ENCODE data around the gene KCNJ15.
"Not testable (repeated sequence)": the region's sequence is repeated elsewhere in the genome, so short reads cannot be mapped to it uniquely, and the experiment has no call there.

Gene KCNJ15

GRCh38 chr21:38244885-38245869, 11.6 kb upstream of the KCNJ15 start:
- no peak for DNase-seq

DNA sequence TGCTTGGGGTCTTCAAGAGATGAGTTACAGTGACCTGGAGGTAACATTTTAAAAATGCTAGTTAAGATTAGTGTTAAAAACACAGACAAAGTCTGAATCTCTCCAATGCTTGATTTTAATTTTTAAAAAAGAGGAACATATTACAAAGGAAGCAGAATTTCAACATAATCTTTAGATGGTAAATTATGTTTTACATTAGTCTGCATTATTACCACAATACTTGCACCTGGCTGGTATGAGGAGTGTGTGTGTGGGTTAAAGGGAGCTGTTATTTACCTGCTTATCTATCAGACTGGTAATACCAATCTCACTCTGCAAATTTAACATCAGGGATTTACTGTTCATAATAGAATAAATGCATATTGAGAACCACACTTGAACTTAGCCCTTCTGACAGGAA, 10.3 kb upstream of the KCNJ15 start:
- DNase-seq: no peak

GRCh38 chr21:38247054-38247453, 9.7 kb upstream of the KCNJ15 start:
- DNase-seq: not testable (repeated sequence)

DNA sequence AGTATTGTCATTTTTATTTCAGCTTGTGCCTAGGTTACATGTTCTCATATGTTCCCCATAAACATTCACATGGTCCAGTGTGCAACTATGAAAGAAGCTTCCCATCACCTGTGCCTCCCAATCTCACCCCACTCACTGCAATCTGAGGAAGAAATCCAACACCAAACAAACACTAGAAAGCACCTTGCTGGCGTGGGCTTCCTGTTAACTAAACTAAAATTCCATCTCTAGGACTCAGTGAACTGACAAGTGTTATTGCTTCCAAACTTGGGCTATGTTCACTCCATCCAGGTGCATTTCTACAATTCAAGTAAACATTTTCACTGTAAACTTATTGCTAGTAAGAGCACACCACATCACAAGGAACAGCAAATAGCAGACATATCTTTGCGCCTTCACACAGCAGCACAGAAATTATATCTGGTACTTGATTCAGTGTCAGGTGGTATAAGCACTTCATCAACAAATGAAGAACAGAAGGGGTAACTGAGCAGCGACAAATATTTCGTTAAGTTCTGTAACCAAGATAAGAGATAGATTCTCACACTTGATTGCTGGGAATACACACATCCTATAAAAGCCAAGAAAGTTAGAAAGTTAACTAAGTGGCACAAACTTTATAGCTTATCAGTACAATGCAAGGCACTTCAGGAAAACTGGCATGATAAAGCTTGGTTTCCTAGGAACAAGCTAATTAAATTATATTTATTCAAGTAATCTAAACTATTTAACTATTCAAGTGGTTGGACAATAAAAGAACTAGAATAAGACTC, 8.9 kb upstream of the KCNJ15 start:
- DNase-seq: no peak

DNA sequence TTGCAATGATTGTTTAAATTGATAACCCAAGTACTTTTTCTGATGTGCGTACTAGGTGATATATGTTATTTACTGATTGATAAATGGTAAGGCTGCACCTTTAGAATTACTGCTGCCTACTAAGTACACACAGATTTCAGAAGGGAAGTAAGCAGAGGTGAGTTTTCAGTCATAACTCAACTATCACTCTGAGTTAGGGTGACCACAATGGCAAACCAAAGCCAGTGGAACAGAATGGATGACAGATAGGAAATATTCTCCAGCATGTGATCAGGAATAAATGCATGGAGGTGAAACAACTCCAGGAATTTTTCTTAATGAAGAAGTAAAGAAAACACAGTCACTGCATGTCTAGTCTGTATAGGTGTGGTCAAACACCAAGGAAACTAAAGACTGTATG, 7.5 kb upstream of the KCNJ15 start:
- no peak for DNase-seq

- no peak for DNase-seq
These were observed 7.0 kb upstream of the KCNJ15 start for GRCh38 chr21:38249696-38250278.

DNA sequence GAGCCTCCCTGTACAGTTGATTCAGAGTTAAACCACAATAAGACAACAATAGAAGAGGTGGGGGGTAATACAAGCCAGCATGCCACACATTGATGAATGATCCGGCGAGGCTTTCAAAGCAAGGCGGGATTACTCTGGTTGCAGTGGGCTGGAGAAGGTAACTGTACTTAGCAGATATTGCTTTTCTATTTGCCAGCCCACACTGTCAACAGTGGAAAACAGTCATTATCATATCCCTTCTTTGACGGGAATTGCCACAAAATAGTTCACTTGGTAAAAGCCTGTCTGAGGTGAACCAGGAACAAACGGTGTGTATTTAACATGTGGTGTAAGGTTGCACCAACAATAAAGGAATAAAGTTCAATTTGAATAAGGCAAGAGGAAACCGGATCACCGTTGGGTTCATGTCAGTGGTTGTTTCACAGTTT, 5.8 kb upstream of the KCNJ15 start:
- no peak for DNase-seq

DNA sequence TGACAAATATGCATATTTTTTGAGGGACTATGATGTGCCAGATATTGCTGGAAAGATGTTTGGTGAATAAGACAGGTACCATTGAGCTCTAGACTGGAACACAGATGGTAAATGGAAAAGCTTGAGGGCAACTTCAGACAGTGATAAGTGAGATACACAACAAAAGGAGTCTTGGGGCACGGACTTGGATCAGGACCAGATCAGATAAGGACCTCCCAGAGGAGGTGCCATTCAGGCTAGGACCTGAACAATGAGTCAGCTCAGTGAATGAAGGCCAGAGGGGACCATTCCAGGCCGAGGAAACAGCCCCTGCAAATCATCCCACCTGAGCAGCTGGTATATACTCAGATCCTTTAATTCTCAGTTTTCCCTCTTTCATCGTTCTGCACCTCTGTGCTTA, 1.8 kb upstream of the KCNJ15 start:
- no peak for DNase-seq

DNA sequence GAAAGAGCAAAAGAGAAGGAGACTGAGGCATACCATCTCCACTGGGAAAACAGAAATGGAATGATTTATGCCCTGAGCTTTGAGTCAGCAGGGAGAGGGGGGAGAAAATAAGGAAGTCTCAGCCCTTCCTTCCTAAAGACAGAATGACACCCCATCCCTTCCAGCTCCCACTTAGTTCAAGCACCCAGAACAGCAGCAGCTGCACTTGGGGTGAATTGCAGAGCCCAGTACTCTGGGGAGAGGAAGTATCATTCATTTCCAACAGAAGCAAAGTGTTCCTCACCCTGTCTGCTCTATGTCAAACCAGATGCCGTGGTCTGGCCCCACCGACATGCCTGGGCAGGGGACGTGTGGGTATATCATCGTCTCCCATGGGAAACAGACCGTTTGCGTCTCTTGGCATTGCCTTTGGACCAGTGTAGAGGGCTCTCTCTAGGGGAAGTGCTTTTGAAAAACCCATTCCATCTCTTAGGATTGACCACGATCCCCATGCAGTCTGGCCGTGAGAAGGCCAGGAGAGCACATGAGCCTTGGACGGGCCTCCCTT, 1.1 kb upstream of the KCNJ15 start:
- no peak for DNase-seq

DNA sequence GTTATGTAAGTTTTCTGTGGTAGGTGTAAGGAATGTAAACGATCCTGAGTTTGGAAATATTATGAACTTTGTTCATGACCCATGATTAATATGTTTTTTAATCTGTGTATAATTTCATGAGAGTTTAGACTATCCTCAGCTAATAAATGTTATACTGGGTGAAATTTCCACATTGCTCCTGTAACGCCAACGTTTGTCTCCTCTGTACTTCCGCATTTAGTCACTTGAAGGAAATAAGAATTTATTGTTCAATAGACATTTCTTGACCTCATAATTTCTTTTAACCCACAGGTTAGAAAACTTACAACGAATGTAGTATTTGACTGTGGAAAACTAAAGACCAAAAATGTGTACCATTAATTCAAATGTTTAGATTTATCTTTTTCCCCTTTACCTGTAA, 876 bp downstream of the KCNJ15 start:
- no peak for DNase-seq

GRCh38 chr21:38258521-38259485, 2.0 kb downstream of the KCNJ15 start:
- no peak for DNase-seq

DNA sequence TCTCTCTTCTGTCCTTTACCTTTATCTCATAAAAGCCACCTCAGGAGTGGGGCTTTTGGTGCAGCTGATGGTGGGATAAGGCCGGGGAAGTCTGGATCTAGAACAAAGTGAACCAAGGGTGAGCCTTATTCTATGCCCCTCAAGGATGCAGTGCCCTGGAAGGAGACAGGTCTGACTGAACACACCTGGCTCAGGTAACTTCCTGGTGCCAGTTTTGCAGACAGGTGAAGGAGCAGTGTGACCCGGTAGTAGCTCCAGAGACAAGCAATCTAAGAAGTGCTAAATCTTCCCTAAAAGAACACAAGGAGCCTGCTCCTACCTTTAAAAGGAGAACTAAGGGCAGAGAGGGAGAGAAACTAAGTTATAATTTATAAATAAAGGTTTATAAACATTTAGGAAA, 2.9 kb downstream of the KCNJ15 start:
- DNase-seq: no peak

DNA sequence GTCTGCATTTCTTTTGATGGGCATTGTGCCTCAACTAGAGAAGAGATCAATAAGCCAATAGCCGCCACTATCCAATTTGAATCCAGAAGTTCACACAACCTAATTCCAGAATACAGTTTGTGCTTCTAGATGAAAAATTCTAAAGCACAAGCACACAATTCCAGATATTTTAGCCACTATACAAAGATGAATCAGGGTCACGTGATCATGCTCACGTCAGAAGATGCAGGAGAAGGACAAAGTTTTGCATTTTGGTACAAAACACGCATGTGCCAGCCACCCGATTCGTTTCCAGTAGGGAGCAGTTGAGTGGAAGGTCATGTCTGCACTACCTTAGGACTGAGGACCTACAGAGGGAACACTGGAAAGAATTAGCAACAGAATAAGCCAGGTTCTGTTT, 3.6 kb downstream of the KCNJ15 start:
- DNase-seq: no peak

DNA sequence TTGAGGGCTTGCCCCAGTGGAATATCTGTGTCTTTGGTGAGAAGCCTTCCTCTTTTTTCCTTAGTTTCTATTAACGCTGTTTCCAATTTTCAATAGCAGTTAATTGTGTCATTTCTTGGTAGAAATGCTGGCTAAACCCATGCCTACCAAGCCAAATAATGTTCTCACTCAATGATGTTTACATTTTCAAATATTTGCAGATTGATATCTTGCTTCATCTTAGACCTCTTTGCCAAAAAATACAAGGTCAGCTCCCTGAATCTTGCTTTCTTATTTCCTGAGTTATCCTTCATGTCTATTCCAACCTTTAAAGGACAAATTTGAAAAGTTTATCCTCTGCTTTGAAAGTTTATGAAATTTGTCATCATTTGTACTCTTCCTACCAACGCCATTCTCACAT, 5.1 kb downstream of the KCNJ15 start:
- DNase-seq: no peak

GRCh38 chr21:38263493-38263892, 6.7 kb downstream of the KCNJ15 start:
- DNase-seq: no peak

- DNase-seq: no peak
These were observed 7.8 kb downstream of the KCNJ15 start for GRCh38 chr21:38264571-38264970.

DNA sequence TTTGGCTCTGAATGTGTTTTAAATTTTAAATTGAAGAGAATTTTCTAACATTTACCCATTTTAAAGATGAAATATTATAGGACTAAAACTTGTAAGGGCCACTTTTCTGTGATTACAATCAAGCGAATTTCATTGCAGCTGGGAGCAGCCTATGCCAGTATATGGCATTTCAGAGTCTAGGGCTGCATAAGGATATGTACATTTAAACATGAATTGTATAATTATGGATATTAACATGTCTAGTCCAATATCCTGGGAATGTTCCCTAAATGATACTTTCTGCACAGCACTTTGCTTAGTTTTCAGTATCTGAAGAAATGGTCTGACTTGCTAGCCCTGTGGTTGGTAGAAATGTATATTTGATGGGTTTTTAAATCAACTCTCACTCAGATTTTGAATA, 8.4 kb downstream of the KCNJ15 start:
- DNase-seq: no peak

DNA sequence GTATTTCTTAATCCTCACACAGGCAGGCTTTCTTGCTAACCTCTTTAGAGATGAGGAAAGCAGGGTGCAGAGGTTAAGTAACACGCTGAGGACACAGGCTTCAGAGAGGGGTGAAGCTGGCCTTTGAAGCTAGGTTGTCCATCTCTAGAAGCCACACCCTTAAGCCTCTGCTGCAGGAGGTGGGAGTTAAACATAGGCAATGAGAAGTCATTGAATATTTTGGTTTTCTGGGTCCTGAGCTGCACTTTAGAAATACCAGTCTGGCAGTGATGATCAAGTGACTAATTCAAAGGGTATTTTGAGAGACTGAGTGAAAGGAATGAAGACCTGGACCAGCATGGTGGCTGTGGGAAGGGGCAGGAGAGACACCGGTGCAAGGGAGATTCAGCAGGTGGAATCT, 9.9 kb downstream of the KCNJ15 start:
- no peak for DNase-seq

- no peak for DNase-seq
These were observed 10.5 kb downstream of the KCNJ15 start for GRCh38 chr21:38267136-38267755.

DNA sequence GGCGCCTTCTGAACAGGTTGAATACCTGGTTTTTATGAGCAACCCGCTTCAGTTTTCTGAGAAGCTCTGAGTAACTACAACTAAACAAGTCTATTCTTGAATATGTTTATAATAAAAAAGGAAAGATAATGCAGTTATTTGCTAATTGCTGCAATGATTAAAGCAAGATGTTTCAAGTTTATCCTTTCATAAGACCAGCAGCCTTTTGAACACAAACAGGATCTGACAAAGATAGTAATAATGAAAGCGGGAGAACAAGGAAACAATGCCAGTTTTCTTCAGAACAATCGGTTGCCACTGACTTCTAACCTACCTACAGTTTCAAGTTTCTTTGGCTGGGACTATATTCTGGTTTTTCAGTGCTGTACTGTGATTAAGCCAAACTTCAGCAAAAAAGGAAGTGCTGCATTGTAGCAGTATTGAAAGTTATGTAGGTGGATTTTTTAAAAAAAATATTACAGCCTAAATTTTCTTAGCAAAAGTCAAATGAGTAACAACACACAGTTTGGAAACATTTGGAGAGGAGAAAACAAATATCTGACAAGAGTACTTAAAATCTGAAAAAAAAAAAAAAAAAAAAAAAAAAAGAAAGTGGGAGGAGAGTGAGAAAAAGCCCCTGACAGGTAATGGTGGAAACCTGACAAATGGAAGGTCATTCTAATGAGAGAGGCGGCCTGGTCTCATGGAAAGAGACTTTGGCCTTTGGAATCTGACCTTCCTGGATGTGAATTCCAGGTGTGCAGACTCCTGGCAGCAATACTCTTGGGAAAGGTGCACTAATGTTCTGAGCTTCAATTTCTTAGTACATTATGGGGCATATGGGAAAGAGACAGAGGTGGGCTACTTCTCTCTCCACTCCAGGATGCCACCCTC, 11.4 kb downstream of the KCNJ15 start:
- no peak for DNase-seq

Data from NCI-H526 treated with DMSO at 0.1 percent for 48 hours (cell line).